Suprapubic skin (tissue), 4 donors: ENCODE results near the gene FBP1. TPM values are rescaled to one million over a fixed set of nuclear protein-coding genes. Genes with fewer than 3 reads are reported as not detected.

Experiments used
- DNase-seq, 2 donors: peaks; one replicate each; pipeline ENCODE4 v3.0.0-alpha.2; 2019; ENCODE audit warnings: low spot score in 2 of 2
- H3K27ac ChIP-seq: fragments of 200-600 bp; sonication (generic); one replicate; pipeline ENCODE4 v1.5.1; 2019
- H3K27me3 ChIP-seq: fragments of 200-600 bp; sonication (generic); one replicate; pipeline ENCODE4 v1.5.1; 2019
- H3K36me3 ChIP-seq: fragments of 200-600 bp; sonication (generic); one replicate; pipeline ENCODE4 v1.5.1; 2019
- H3K4me1 ChIP-seq: fragments of 200-600 bp; sonication (generic); one replicate; pipeline ENCODE4 v1.5.1; 2019
- H3K4me3 ChIP-seq: fragments of 200-600 bp; sonication (generic); one replicate; pipeline ENCODE4 v1.5.1; 2019; ENCODE audit warnings: mild to moderate bottlenecking
- H3K9me3 ChIP-seq: fragments of 200-600 bp; sonication (generic); one replicate; pipeline ENCODE4 v1.5.1; 2019
- CTCF ChIP-seq, 2 donors: fragments of 200-600 bp in 1 of 2; fragments of 450-650 bp in 1 of 2; sonication (generic) in 1 of 2; IDR thresholded peaks; one replicate each; pipeline ENCODE4 v1.5.1; 2016 to 2019; ENCODE audit warnings: antibody characterized with exemption in 2 of 2, mild to moderate bottlenecking in 1 of 2, moderate library complexity in 1 of 2
- EP300 ChIP-seq: sonication (generic); formaldehyde crosslinking; IDR thresholded peaks from one replicate; pipeline ENCODE4 v1.6.1; 2017; ENCODE audit warnings: antibody characterized with exemption
- POLR2A ChIP-seq, 2 donors: fragments of 450-650 bp; IDR thresholded peaks; one replicate each; pipeline ENCODE4 v1.6.1; 2017; ENCODE audit warnings: antibody characterized with exemption in 2 of 2, mild to moderate bottlenecking in 2 of 2, moderate library complexity in 2 of 2
- POLR2AphosphoS5 ChIP-seq, 3 donors: sonication (generic); formaldehyde crosslinking; IDR thresholded peaks; one replicate each; pipeline ENCODE4 v1.6.1; 2017; ENCODE audit warnings: antibody characterized with exemption in 3 of 3
- WGBS: methylation state at CpG from one replicate; pipeline ENCODE4 v1.1.5; 2018; 5-methylcytosine and 5-hydroxymethylcytosine counted together
- total RNA-seq, 4 donors: library from RNA; depleted of rRNA; stranded (reverse); fragments of >200 nt; gene quantifications; one replicate each; pipeline ENCODE4 v1.1.0, GENCODE V29; 2016

The FBP1 gene
- total RNA-seq, 4 donors from 2014 or later, result 4.5 to 15.2 (median 11.3) TPM

- TF ChIP-seq EP300, result no peak
- TF ChIP-seq POLR2A (IDR thresholded peaks at IDR 0.05), result no peak
- TF ChIP-seq POLR2AphosphoS5 (IDR thresholded peaks at IDR 0.05), result no peak
- TF ChIP-seq CTCF (IDR thresholded peaks at IDR 0.05), result no peak
- Histone ChIP-seq H3K9me3 (no peaks in the 10 kb centered on the region), H3K4me1 (peaks cover 5% of the 10 kb centered on the region), H3K27me3 (no peaks in the 10 kb centered on the region), H3K27ac (no peak overlapping the region), H3K4me3 (no peak overlapping the region), H3K36me3 (no peaks in the 10 kb centered on the region)
- 96% methylated on average over 1 of the region's 1 CpG for WGBS
- no peak for DNase-seq
These were observed 40.7 kb upstream of the FBP1 start for GRCh38 chr9:94680020-94680419.

GRCh38 chr9:94679587-94679986 lies 40.3 kb upstream of the FBP1 start:
- WGBS, result 89% methylated on average over 8 of the region's 8 CpGs
- Histone ChIP-seq H3K9me3 (no peaks in the 10 kb centered on the region), H3K36me3 (no peaks in the 10 kb centered on the region), H3K27ac (no peak overlapping the region), H3K4me3 (no peak overlapping the region), H3K27me3 (no peaks in the 10 kb centered on the region), H3K4me1 (peaks cover 6% of the 10 kb centered on the region)
- no peak for TF ChIP-seq EP300
- TF ChIP-seq CTCF (IDR thresholded peaks at IDR 0.05), result no peak
- no peak for TF ChIP-seq POLR2A (IDR thresholded peaks at IDR 0.05)
- no peak for TF ChIP-seq POLR2AphosphoS5 (IDR thresholded peaks at IDR 0.05)
- no peak for DNase-seq

GRCh38 chr9:94677929-94678328 lies 38.6 kb upstream of the FBP1 start:
- Histone ChIP-seq H3K9me3 (no peaks in the 10 kb centered on the region), H3K27me3 (no peaks in the 10 kb centered on the region), H3K36me3 (no peaks in the 10 kb centered on the region), H3K27ac (no peak overlapping the region), H3K4me1 (peaks cover 6% of the 10 kb centered on the region), H3K4me3 (no peak overlapping the region)
- WGBS, result 52% methylated on average over 4 of the region's 4 CpGs
- TF ChIP-seq EP300, result no peak
- TF ChIP-seq CTCF (IDR thresholded peaks at IDR 0.05), result no peak
- no peak for TF ChIP-seq POLR2AphosphoS5 (IDR thresholded peaks at IDR 0.05)
- no peak for TF ChIP-seq POLR2A (IDR thresholded peaks at IDR 0.05)
- no peak for DNase-seq

- no peak for TF ChIP-seq CTCF (IDR thresholded peaks at IDR 0.05)
- TF ChIP-seq POLR2A (IDR thresholded peaks at IDR 0.05), result no peak
- TF ChIP-seq EP300, result no peak
- TF ChIP-seq POLR2AphosphoS5 (IDR thresholded peaks at IDR 0.05), result no peak
- WGBS, result 92% methylated on average over 9 of the region's 9 CpGs
- H3K27ac ChIP-seq, result no peak overlapping the region
These were observed 37.3 kb upstream of the FBP1 start for GRCh38 chr9:94676446-94677131.

GRCh38 chr9:94675008-94675881 lies 35.9 kb upstream of the FBP1 start:
- Histone ChIP-seq H3K27me3 (no peaks in the 10 kb centered on the region), H3K4me1 (peaks cover 6% of the 10 kb centered on the region), H3K4me3 (no peak overlapping the region), H3K9me3 (no peaks in the 10 kb centered on the region), H3K27ac (no peak overlapping the region), H3K36me3 (no peaks in the 10 kb centered on the region)
- TF ChIP-seq POLR2A (IDR thresholded peaks at IDR 0.05), result no peak
- no peak for TF ChIP-seq POLR2AphosphoS5 (IDR thresholded peaks at IDR 0.05)
- no peak for TF ChIP-seq EP300
- DNase-seq, result no peak
- 26% methylated on average over 7 of the region's 7 CpGs for WGBS

More at GRCh38 chr9:94676446-94677131, 37.3 kb upstream of the FBP1 start:
- DNase-seq, result no peak
- Histone ChIP-seq H3K4me3 (no peak overlapping the region), H3K9me3 (no peaks in the 10 kb centered on the region), H3K4me1 (peaks cover 6% of the 10 kb centered on the region), H3K27me3 (no peaks in the 10 kb centered on the region), H3K36me3 (no peaks in the 10 kb centered on the region)
